AG04449 (cell line): ENCODE measurements around the gene SLC15A5.

Experiments used
- CTCF ChIA-PET: fragments of 350-600 bp; formaldehyde crosslinking; extraction: SDS; loops from one replicate; lab custom pipeline; 2021; ENCODE audit warnings: antibody characterized with exemption; lab: Yijun Ruan, JAX
- POLR2A ChIA-PET: fragments of 400-600, 350-600 bp; formaldehyde crosslinking; extraction: SDS; loops from one replicate; lab custom pipeline; 2020; ENCODE audit warnings: antibody characterized with exemption, inconsistent platforms; lab: Yijun Ruan, JAX
- DNase-seq: peaks from one replicate; pipeline ENCODE4 v3.0.0-alpha.2; 2010; ENCODE audit warnings: low read depth, low spot score
- H3K4me3 ChIP-seq: 2 replicates; pipeline ENCODE4 v1.5.1; 2011; ENCODE audit warnings: low read depth, mild to moderate bottlenecking, control low read depth, low read length
- TF ChIP-seq, protein P1 (sequence below): IDR thresholded peaks from one replicate; pipeline ENCODE4 v1.5.1; 2011; ENCODE audit warnings: mild to moderate bottlenecking, moderate library complexity, low read length, control low read depth, inconsistent platforms; ENCODE audit not compliant: insufficient read depth; ENCODE audit errors: missing control alignments

SLC15A5 gene

DNA sequence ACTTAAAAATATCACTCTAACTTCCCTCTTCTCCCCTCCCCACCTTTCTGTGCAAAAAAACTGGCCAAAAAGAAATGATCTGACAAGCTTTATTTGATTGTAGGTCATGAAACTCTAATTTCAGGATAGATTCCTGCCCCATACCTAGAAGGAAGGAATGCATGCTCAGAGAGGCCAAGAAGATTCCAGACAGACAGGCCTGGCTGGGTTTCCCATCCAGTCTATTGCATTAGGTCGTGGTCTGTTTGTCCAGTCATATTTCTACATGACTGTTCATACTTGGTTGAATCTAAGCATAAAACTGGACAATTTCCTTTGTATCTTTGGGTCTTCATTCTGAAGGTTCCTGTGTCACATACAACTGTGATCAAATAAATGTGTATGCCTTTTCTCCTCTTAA is 20.0 kb upstream of the SLC15A5 start:
- ChIA-PET POLR2A (no interaction called here), CTCF (no interaction called here)
- H3K4me3 ChIP-seq, result no peak overlapping the region
- TF ChIP-seq, protein P1, sequence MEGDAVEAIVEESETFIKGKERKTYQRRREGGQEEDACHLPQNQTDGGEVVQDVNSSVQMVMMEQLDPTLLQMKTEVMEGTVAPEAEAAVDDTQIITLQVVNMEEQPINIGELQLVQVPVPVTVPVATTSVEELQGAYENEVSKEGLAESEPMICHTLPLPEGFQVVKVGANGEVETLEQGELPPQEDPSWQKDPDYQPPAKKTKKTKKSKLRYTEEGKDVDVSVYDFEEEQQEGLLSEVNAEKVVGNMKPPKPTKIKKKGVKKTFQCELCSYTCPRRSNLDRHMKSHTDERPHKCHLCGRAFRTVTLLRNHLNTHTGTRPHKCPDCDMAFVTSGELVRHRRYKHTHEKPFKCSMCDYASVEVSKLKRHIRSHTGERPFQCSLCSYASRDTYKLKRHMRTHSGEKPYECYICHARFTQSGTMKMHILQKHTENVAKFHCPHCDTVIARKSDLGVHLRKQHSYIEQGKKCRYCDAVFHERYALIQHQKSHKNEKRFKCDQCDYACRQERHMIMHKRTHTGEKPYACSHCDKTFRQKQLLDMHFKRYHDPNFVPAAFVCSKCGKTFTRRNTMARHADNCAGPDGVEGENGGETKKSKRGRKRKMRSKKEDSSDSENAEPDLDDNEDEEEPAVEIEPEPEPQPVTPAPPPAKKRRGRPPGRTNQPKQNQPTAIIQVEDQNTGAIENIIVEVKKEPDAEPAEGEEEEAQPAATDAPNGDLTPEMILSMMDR, result no peak
- DNase-seq, result no peak

DNA sequence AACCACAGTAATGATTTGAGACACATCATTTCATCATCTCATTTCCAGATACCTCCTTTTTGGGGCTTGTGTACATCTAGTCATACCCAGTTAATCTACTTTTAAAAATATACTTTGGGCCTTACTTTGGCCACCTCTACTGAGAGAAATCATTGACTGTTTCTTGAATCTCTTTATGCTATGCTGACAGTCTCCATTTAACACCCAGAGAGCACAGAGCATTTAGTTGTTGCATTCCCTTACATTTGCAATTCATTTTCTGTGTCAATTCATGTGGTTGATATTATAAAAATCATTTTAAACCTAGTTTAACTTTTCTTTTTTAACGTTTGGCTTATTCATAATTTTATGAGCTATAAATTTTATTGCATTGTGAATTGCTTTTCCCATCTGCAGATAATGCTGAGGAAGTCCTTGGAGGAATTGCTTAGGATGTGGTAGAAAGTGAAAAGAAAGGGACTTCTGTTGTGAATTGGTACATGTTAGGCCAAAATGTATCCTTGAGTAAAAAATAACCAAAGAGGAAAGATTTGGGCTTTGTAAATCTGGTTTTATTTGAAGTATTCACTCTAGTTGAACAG is 17.0 kb upstream of the SLC15A5 start:
- ChIA-PET CTCF (no interaction called here), POLR2A (no interaction called here)
- TF ChIP-seq, protein P1, result no peak
- no peak for DNase-seq
- H3K4me3 ChIP-seq, result no peak overlapping the region

DNA sequence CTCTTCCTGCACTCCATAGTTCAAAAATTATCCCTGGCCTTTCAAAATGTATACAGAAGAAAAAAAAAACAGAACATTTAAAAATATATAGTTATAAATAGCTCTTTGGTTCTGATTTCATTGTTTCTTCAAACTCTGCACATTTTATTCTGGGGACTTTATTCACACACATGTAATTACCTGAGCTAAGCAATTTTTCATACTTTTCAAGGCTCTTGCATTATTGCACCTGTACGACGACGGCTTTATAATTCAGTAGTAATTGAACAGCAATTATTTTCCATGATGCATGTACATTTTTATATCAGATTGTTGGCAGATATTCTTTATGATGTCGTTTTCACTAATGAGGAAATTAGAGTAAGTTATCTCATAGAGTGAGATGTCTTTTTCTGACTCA is 13.5 kb upstream of the SLC15A5 start:
- ChIA-PET POLR2A (no interaction called here), CTCF (no interaction called here)
- no peak overlapping the region for H3K4me3 ChIP-seq
- no peak for DNase-seq
- TF ChIP-seq, protein P1, result no peak

DNA sequence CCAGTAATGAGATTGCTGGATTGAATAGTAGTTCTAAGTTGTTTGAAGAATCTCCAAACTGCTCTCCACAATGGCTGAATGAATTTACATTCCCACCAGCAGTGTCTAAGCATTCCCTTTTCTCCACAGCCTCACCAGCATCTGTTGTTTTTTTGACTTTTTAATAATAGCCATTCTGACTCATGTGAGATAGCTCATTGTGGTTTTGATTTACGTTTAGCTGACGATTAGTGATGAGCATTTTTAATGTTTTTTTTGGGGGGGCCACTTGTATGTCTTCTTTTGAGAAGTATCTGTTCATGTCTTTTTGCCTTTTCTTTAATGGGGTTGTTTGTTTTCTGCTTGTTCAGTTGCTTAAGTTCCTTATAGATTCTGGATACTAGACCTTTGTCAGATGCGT is 8.1 kb upstream of the SLC15A5 start:
- TF ChIP-seq, protein P1, result no peak
- no peak for DNase-seq
- ChIA-PET CTCF (no interaction called here), POLR2A (no interaction called here)
- H3K4me3 ChIP-seq, result no peak overlapping the region

DNA sequence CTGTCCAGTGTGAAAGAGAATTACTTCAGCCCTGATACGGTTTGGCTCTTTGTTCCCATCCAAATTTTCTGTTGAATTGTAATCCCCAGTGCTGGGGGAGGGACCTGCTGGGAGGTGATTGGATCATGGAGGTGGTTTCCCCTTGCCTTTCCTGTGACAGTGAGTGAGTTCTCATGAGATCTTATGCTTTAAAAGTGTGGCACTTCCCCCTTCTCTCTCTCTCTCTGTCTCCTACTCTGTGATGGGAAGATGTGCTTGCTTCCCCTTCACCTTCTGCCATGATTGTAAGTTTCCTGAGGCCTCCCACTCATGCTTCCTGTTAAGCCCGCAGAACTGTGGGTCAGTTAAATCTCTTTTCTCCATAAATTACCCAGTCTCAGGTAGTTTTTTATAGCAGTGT is 5.5 kb upstream of the SLC15A5 start:
- no peak for DNase-seq
- POLR2A ChIA-PET, result no interaction called here
- CTCF ChIA-PET, result no interaction called here
- no peak overlapping the region for H3K4me3 ChIP-seq
- TF ChIP-seq, protein P1, result no peak

DNA sequence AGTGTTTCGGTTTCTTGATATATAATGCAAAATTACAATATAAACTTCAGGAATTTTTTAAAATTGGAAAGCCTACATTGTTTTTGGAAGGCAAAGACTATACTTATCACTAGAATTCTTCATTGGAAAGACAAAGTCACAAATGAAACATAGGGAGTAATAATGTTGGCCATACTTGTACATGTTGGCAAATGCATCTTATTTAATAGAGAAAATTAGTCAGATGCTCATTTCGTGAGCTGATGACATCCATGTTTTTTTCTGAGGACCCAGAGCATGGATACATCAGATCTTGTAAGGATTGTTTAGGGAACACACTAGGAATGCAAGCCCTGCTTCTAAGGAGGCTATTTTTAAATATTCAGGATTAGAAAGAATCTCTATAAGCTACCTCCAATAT is 4.6 kb upstream of the SLC15A5 start:
- TF ChIP-seq, protein P1, result no peak
- no peak overlapping the region for H3K4me3 ChIP-seq
- DNase-seq, result no peak
- ChIA-PET POLR2A (no interaction called here), CTCF (no interaction called here)
